ENCODE data around the gene UBALD2.
A peak's percentile ranks its signal among the peaks of the same experiment; 100 is the strongest.
"Not testable (repeated sequence)": the region's sequence is repeated elsewhere in the genome, so short reads cannot be mapped to it uniquely, and the experiment has no call there.

The UBALD2 gene

GRCh38 chr17:76266244-76266938 lies 1.2 kb downstream of the UBALD2 start:
- DNase-seq (ENCODE audit: low spot score), result no peak

DNA sequence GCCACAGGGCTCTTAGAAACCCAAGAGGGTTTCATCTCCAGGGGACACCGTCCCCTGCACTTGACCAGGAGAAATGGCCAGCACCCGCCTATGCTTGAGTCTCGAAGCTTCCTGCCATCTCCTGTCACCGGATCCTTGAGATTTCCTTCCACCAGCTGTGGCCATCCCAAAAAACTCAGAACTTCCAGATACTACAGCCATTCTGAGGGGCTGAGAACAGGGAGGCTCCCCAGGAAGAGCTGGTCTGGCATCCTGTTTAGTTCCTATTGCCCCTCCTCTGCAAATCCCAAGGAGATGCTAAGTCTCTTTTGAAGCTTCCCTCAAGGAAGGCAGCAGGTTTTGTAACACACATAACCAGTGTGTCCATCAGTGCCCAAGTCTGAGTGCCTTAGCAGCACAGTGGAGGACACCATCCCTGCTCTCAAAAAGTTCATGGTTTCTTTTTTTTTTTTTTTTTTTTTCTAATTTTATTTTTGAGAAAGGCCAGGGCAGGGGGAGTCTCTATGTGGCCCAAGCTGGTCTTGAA lies 2.0 kb downstream of the UBALD2 start:
- no peak for DNase-seq (ENCODE audit: low spot score)

DNA sequence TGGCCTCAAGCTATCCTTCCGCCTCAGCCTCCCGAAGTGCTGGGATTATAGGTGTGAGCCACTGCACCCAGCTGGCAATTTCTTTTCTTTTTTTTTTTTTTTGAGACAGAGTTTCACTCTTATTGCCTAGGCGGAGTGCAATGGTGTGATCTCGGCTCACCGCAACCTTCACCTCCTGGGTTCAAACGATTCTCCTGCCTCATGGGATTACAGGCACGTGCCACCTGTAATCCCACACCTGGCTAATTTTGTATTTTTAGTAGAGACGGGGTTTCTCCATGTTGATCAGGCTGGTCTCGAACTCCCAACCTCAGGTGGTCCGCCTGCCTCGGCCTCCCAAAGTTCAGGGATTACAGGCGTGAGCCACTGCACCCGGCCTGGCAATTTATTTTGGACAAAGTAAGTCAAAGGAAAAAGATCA lies 2.4 kb downstream of the UBALD2 start:
- not testable (repeated sequence) for DNase-seq (ENCODE audit: low spot score)

- DNase-seq (ENCODE audit: low spot score), result no peak
Observed at GRCh38 chr17:76268015-76268749, 3.0 kb downstream of the UBALD2 start.

GRCh38 chr17:76268991-76269981 lies 4.1 kb downstream of the UBALD2 start:
- no peak for DNase-seq (ENCODE audit: low spot score)

- DNase-seq (ENCODE audit: low spot score), result no peak
Observed at GRCh38 chr17:76270127-76270592, 5.0 kb downstream of the UBALD2 start.

- peak; percentile 49 for DNase-seq (ENCODE audit: low spot score)
Observed at GRCh38 chr17:76270770-76271668, 5.9 kb downstream of the UBALD2 start.

- peak; percentile 61 for DNase-seq (ENCODE audit: low spot score)
Observed at GRCh38 chr17:76271669-76272540, 6.8 kb downstream of the UBALD2 start.

GRCh38 chr17:76272541-76273444 lies 7.6 kb downstream of the UBALD2 start:
- peak; percentile 53 for DNase-seq (ENCODE audit: low spot score)

DNA sequence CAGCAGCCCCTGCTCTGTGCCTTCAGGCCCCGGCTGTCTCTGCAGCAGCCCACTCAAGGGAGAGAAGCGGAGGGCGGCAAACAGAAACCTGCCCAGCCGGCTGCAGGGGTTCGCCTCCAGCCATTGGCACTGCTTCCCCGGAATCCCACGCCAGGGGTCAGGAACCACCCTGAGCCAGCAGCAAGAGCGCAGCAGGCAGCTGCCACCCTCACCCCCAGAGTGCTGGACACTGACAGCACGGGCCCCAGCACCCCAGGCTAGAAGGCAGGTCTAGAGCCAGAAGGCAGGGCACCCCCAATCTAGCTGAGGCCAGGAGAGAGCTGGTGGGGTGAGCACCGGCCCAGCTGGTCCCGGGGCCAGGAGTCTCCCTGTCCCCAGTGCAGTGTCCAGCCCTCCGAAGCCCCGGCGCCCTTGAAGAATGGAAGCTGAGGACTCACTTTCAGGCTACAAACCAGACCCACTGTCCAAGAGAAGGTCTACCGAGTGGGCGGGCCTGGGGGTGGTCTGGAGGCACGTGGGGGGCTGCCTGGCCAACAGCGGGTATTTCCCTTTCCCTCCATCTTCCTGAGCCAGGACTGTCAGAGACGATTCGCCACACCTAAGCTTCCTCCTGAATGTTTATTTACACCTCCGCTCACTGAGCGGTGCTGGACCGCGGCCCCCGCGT lies 8.4 kb downstream of the UBALD2 start:
- DNase-seq (ENCODE audit: low spot score), result peak; percentile 48

DNA sequence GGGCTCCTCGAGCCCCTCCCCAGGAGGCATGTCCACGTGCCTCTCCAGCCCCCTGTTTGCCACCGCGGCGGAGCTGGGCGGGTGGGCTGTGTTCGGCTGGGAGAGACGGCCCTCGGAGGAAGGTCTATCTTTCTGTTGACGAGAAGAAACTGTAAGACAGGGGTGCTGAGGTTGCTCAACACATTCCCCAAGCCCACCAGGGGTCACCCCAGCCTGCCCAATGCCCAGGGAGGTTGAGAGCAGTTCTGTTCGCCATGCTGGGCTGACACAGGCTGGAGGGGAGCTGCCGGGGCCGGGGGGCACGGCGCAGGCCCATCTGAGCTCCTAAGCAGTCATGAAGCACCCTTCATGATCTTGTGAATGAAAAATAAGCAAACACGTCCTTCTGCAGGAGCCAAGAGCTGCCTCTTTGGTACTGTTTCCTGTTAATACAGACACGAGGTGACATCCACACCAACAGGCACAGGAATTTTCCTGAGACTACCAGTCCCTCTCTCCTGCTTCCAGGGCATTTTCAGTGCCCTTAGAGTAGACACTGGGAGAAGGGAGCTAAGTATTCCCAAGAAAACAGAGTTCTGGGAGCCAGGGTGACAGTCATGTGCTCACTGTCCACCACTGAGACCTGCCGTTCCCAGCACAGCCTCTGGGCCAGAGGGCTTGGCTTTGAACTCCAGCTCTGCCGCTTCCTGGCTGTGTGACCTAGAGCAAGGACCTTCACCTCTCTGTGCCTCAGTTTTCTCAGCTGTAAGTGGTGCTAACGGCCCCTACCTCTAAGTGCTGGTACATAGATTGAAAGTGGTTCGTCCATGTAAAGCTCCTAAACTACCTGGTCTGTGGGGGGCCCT lies 9.2 kb downstream of the UBALD2 start:
- peak; percentile 48 for DNase-seq (ENCODE audit: low spot score)

DNA sequence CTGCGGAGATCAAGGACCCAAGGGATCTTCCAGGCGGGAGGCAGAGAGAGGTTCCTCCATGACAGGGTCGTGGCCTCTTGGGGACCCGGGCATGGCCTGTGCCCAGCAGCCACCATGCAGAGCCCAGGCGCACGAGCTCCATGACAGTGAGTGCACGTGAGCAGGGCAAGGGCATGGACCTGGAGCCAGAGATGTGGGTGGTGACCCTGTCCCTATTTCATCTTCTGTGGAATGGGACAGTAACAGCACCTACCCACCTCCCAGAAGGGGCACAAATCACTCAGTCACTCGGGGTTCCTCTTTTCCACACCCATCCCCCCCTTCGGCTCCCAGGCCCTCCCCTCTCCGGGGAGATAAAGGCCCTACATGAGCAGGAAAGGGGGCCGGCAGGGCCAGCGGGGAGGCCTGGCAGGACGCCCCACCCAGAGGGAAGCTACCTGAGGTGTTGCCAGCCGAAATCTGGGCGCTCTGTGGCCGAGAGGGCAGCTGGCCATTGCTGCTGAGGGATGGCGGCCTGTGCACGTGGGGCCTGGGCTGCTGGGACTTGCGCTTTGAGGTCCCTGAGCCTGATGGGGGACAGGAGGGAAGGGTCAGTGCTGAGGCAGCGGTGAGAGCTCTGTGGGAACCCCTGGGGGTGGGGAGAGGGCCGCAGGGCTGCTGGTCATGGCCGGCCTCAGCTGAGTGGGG lies 10.4 kb downstream of the UBALD2 start:
- peak; percentile 51 for DNase-seq (ENCODE audit: low spot score)

- DNase-seq (ENCODE audit: low spot score), result no peak
Observed at GRCh38 chr17:76276069-76276431, 10.9 kb downstream of the UBALD2 start.

DNA sequence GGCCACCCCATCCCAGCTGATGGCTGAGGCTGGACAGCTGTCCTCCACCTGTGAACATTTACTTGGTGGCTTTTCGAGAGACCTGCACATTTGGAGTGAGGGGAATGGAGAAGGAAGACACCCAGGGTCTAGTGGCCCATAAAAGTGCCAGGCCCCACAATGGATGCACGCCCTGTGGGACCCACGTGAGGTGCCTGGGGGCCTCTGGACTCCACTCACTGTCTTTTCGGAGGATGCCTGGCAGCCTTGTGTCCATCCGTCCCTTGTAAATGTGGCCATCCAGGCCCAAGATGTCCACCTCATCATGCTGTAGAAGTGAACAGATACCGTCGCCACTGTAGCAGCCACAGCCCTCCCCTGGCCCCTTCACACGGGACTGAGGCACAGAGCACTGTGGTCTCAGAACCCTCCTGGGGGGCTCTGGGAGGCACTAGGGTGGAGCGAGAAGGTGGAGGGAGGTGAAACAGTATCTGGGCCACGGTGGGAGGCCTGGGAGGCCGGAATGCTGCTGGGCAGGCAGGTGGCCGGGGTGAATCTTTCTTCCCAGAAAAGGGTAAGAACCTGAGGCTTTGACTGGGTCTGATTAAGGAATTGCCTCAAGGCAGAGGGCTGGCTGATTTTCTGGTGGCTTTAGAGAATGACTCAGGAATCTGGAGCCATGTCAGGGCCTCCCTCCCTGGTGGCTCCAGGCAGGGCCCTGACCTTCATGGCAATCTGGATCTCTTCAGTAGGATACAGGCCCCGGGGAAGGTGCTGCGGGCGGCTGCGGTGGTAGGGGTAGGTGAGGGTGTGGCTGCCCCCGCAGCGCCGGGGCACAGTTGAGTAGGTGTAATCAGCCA lies 11.5 kb downstream of the UBALD2 start:
- peak; percentile 58 for DNase-seq (ENCODE audit: low spot score)

DNA sequence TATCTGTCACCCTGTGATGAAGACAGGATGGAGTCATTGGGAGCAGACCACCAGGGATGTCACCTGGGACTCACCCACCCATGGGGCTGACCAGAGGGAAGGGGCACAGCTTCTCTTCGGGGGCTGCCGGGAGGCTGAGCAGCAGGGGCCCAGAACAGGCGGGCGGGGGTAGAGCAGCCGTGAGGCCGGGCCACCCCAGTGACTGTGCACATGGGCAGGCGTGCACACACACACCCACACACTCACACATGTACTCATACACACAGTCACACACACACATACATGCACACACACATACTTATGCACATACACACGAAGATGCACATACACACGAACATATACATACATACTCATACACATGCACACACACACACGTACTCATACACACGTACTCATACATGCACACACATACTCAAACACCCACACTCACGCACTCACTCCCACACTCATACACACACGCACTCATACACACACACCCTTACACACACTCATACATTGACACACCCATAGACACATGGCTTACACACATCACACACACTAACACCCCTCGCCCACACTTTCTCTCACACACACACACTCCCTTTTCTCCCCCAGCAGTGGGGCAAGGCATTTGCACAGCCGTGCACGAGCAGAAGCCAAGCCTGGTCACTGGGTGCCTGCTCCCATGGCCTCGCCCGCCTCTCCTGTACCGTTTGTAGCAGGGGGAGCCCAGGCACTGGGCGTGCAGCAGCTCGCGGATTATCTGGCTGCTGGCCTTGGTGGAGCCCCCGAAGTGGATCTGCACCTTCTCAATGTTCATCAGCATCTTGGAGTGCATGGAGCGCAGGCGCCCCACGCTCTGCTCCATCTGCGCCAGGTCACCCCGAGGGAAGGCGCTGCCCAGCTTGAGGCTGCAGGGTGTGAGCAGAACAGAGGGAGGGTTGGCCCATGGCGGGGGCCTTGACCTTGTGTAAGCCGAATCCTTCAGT lies 12.4 kb downstream of the UBALD2 start:
- DNase-seq (ENCODE audit: low spot score), result peak; percentile 55

All from ecto neural progenitor cell (in vitro differentiated cells).